Putamen (tissue), 1 donor: ENCODE data around the gene FBXO10.
"Not testable (repeated sequence)": the region's sequence is repeated elsewhere in the genome, so short reads cannot be mapped to it uniquely, and the experiment has no call there.

Experiments used
- DNase-seq: peaks from one replicate; pipeline ENCODE4 v3.0.0-alpha.2; 2016; ENCODE audit warnings: low spot score

Gene FBXO10

GRCh38 chr9:37477987-37478619, 98.1 kb downstream of the FBXO10 start:
- DNase-seq, result not testable (repeated sequence)

- not testable (repeated sequence) for DNase-seq
These were observed 98.7 kb downstream of the FBXO10 start for GRCh38 chr9:37477443-37477842.

GRCh38 chr9:37476930-37477329, 99.2 kb downstream of the FBXO10 start:
- no peak for DNase-seq

- no peak for DNase-seq
These were observed 101.7 kb downstream of the FBXO10 start for GRCh38 chr9:37474438-37474837.

- DNase-seq, result not testable (repeated sequence)
These were observed 102.2 kb downstream of the FBXO10 start for GRCh38 chr9:37473982-37474381.

GRCh38 chr9:37471942-37472684, 104.1 kb downstream of the FBXO10 start:
- peak; percentile 69 for DNase-seq

GRCh38 chr9:37468620-37469019, 107.6 kb downstream of the FBXO10 start:
- DNase-seq, result no peak

- DNase-seq, result not testable (repeated sequence)
These were observed 108.7 kb downstream of the FBXO10 start for GRCh38 chr9:37467530-37467929.

GRCh38 chr9:37466037-37466709, 110.0 kb downstream of the FBXO10 start:
- DNase-seq, result peak; percentile 58

GRCh38 chr9:37465249-37466036, 110.7 kb downstream of the FBXO10 start, which contains the start of gene ZBTB5:
ZBTB5 (minus strand) TSS chr9:37465450; CDS start chr9:37442551, 22,899 bp downstream.
- DNase-seq, result peak; percentile 100

- peak; percentile 68 for DNase-seq
These were observed 111.5 kb downstream of the FBXO10 start for GRCh38 chr9:37464426-37465248.

- DNase-seq, result no peak
These were observed 112.2 kb downstream of the FBXO10 start for GRCh38 chr9:37464006-37464405.
